SK-N-SH (cell line): ENCODE measurements around the gene KLB.

Experiments used
- CHD2 ChIP-seq: fragments of 150-350 bp; IDR thresholded peaks from 2 replicates; pipeline ENCODE4 v1.6.1; 2018; ENCODE audit warnings: low read length; ENCODE audit not compliant: partially characterized antibody
- CTCF ChIP-seq: fragments of 200-600 bp; sonication (generic); IDR thresholded peaks from 2 replicates; pipeline ENCODE4 v1.6.1; 2017; ENCODE audit warnings: antibody characterized with exemption, mild to moderate bottlenecking, moderate library complexity
- EP300 ChIP-seq, 2 experiments: IDR thresholded peaks; 2 replicates each; pipeline versions ENCODE4 v1.4.0 to v1.6.1; 2012; ENCODE audit warnings: borderline replicate concordance in 1 of 2, low read depth in 1 of 2, low read length in 1 of 2
- EZH2phosphoT487 ChIP-seq: fragments of 200-600 bp; sonication (generic); IDR thresholded peaks from 2 replicates; pipeline ENCODE4 v1.6.1; 2017; ENCODE audit warnings: low read depth, mixed run types, mild to moderate bottlenecking, antibody characterized with exemption, moderate library complexity, borderline replicate concordance
- GATA2 ChIP-seq: sonication (generic); formaldehyde crosslinking; IDR thresholded peaks from 2 replicates; pipeline ENCODE4 v1.5.0; 2020; ENCODE audit warnings: mild to moderate bottlenecking, missing genetic modification reagents
- RAD21 ChIP-seq: IDR thresholded peaks from 2 replicates; pipeline ENCODE4 v1.6.1; 2012; ENCODE audit warnings: mild to moderate bottlenecking, low read length
- USF1 ChIP-seq: IDR thresholded peaks from 2 replicates; pipeline ENCODE4 v1.4.0; 2012; ENCODE audit warnings: low read depth, borderline replicate concordance

- TF ChIP-seq CTCF: no peak
- no peak for TF ChIP-seq EZH2phosphoT487
- no peak for TF ChIP-seq EP300 (IDR thresholded peaks at IDR 0.05; ENCODE audit: borderline replicate concordance in 1 of 2, low read depth in 1 of 2, low read length in 1 of 2)
- TF ChIP-seq GATA2 (CRISPR knock-in tag): no peak
- TF ChIP-seq USF1: no peak
- no peak for TF ChIP-seq RAD21
- TF ChIP-seq CHD2: no peak
Observed at GRCh38 chr4:39362827-39363226, 43.9 kb upstream of the KLB start.
